Panc1 (cell line): ENCODE measurements around the gene C1QTNF12. TPM values are rescaled to one million over a fixed set of nuclear protein-coding genes. Genes with fewer than 3 reads are reported as not detected.

Experiments
- ATAC-seq: fragments of 200-7000 bp; cut with Tn5 transposase; 2 replicates; pipeline ENCODE4 v1.9.1; 2020; ENCODE audit warnings: mild to moderate bottlenecking, moderate library complexity
- BruUV-seq: library from RNA; stranded (reverse); fragments of 400-500 nt; replicated peaks from 2 replicates; lab custom pipeline; 2021; lab: Mats Ljungman, UMichigan
- CTCF ChIA-PET: fragments of 300-600 bp; sonication (Branson Sonifier 250); formaldehyde crosslinking; loops from one replicate; lab custom pipeline; 2022; ENCODE audit warnings: antibody characterized with exemption; lab: Charles Lee
- POLR2A ChIA-PET: fragments of 300-600 bp; sonication (Branson Sonifier 250); formaldehyde crosslinking; loops from one replicate; lab custom pipeline; 2022; ENCODE audit warnings: antibody characterized with exemption; lab: Charles Lee
- DNase-seq: peaks from one replicate; pipeline ENCODE4 v3.0.0-alpha.2; 2010; ENCODE audit warnings: low read depth, low spot score
- H3K27ac ChIP-seq: 2 replicates; pipeline ENCODE4 v1.5.1; 2011; ENCODE audit warnings: mild to moderate bottlenecking, low read length, inconsistent platforms
- H3K27me3 ChIP-seq: fragments of 200-500 bp; sonication (Bioruptor generic); 2 replicates; pipeline ENCODE4 v1.6.0; 2014; ENCODE audit warnings: low read length, inconsistent platforms; ENCODE audit not compliant: control insufficient read depth, insufficient read depth
- H3K36me3 ChIP-seq: fragments of 200-500 bp; sonication (Bioruptor generic); 2 replicates; pipeline ENCODE4 v1.5.1; 2014; ENCODE audit warnings: inconsistent platforms, mild to moderate bottlenecking, low read length, moderate library complexity; ENCODE audit not compliant: control insufficient read depth, insufficient read depth
- H3K4me1 ChIP-seq: 2 replicates; pipeline ENCODE4 v1.5.1; 2011; ENCODE audit warnings: inconsistent platforms, mild to moderate bottlenecking, low read length, moderate library complexity; ENCODE audit not compliant: control insufficient read depth, insufficient read depth
- H3K4me3 ChIP-seq, 2 experiments: 2 replicates each; pipeline ENCODE4 v1.5.1; 2011 to 2012; ENCODE audit warnings: low read depth in 2 of 2, low read length in 2 of 2, mild to moderate bottlenecking in 2 of 2, inconsistent platforms in 1 of 2, moderate library complexity in 1 of 2
- H3K9me3 ChIP-seq: fragments of 200-500 bp; sonication (Bioruptor generic); 2 replicates; pipeline ENCODE4 v1.5.1; 2014; ENCODE audit warnings: low read depth, mild to moderate bottlenecking, inconsistent platforms, low read length, moderate library complexity; ENCODE audit not compliant: control insufficient read depth, insufficient read depth
- CTCF ChIP-seq: fragments of 450-650 bp; IDR thresholded peaks from 2 replicates; pipeline ENCODE4 v1.5.1; 2017; ENCODE audit warnings: mild to moderate bottlenecking
- POLR2AphosphoS5 ChIP-seq: IDR thresholded peaks from 2 replicates; pipeline ENCODE4 v1.6.1; 2012; ENCODE audit warnings: mild to moderate bottlenecking, low read depth, low read length, moderate library complexity
- REST ChIP-seq, 2 experiments: IDR thresholded peaks; 2 replicates each; pipeline ENCODE4 v1.6.1; 2011 to 2012; ENCODE audit warnings: low read depth in 2 of 2, control low read depth in 1 of 2, low read length in 1 of 2, mild to moderate bottlenecking in 1 of 2, moderate library complexity in 1 of 2; ENCODE audit not compliant: insufficient read depth in 1 of 2
- SIN3A ChIP-seq: IDR thresholded peaks from 2 replicates; pipeline ENCODE4 v1.6.1; 2012; ENCODE audit warnings: low read depth, mild to moderate bottlenecking, low read length, moderate library complexity, borderline replicate concordance; ENCODE audit not compliant: insufficient read depth
- TCF7L2 ChIP-seq: IDR thresholded peaks from 2 replicates; pipeline ENCODE4 v1.6.1; 2011; ENCODE audit warnings: mild to moderate bottlenecking, low read depth, low read length, inconsistent platforms
- in situ Hi-C: cut with HindIII; loops from 2 replicates; pipeline ENCODE4 v1.10.0; 2016; ENCODE audit warnings: low sequenced_read_pairs, low pct_unique_long_range_greater_than_20kb
- intact Hi-C: fragments of 100-400 bp; cut with micrococcal nuclease; formaldehyde crosslinking; loops from one replicate; pipeline ENCODE4 v1.10.0; 2022; ENCODE audit not compliant: unreplicated experiment
- total RNA-seq: library from RNA; stranded (reverse); gene quantifications from one replicate; pipeline ENCODE4 v1.2.1, GENCODE V29; 2021; ENCODE audit not compliant: unreplicated experiment

The C1QTNF12 gene
- total RNA-seq, 1 experiment from 2014 or later = 41.4 TPM

GRCh38 chr1:1226566-1227362 is 19.8 kb downstream of the C1QTNF12 start:
- TF ChIP-seq CTCF (no peak), POLR2AphosphoS5 (no peak), TCF7L2 (no peak), SIN3A (no peak), REST (IDR thresholded peaks at IDR 0.05; ENCODE audit: insufficient read depth in 1 of 2, low read depth in 2 of 2, low read length in 1 of 2) (no peak)
- H3K4me3 ChIP-seq = no peak overlapping the region
- no TSS peak for BruUV-seq
- ATAC-seq = no peak
- DNase-seq = no peak
- ChIA-PET POLR2A (no interaction called here), CTCF (no interaction called here)
- H3K9me3 ChIP-seq = no peaks in the 10 kb centered on the region
- intact Hi-C loops = no loop called here
- no peak overlapping the region for H3K27ac ChIP-seq
- in situ Hi-C loops = no loop called here
- H3K27me3 ChIP-seq = no peaks in the 10 kb centered on the region
- peaks cover 3% of the 10 kb centered on the region; the same call in 1 of the 2 replicates for H3K4me1 ChIP-seq
- H3K36me3 ChIP-seq = peaks cover 8% of the 10 kb centered on the region; the same call in 1 of the 2 replicates

- Histone ChIP-seq H3K27ac (no peak overlapping the region), H3K4me1 (peaks cover 3% of the 10 kb centered on the region; the same call in 1 of the 2 replicates), H3K27me3 (no peaks in the 10 kb centered on the region), H3K4me3 (no peak overlapping the region), H3K36me3 (peaks cover 3% of the 10 kb centered on the region; the same call in 1 of the 2 replicates), H3K9me3 (no peaks in the 10 kb centered on the region)
- ChIA-PET POLR2A (no interaction called here), CTCF (no interaction called here)
- intact Hi-C loops (no loop called here), in situ Hi-C loops (no loop called here)
- no TSS peak for BruUV-seq
- no peak for ATAC-seq
- no peak for DNase-seq
- TF ChIP-seq POLR2AphosphoS5 (no peak), REST (IDR thresholded peaks at IDR 0.05; ENCODE audit: insufficient read depth in 1 of 2, low read depth in 2 of 2, low read length in 1 of 2) (no peak), CTCF (no peak), SIN3A (no peak), TCF7L2 (no peak)
Observed at GRCh38 chr1:1225913-1226312, 20.6 kb downstream of the C1QTNF12 start.
